Neural cell (in vitro differentiated cells): ENCODE data around the gene KCNJ16.

Experiments used
- CTCF ChIP-seq: fragments of 450-650 bp; IDR thresholded peaks from 2 replicates; pipeline ENCODE4 v1.5.1; 2014; ENCODE audit warnings: antibody characterized with exemption, mild to moderate bottlenecking, moderate library complexity; ENCODE audit not compliant: poor library complexity, severe bottlenecking
- EP300 ChIP-seq: fragments of 450-650 bp; conservative IDR thresholded peaks from 2 replicates; pipeline ENCODE4 v1.6.1; 2014; ENCODE audit warnings: antibody characterized with exemption, mild to moderate bottlenecking, moderate library complexity; ENCODE audit not compliant: poor library complexity, severe bottlenecking
- POLR2AphosphoS5 ChIP-seq: IDR thresholded peaks from 2 replicates; pipeline ENCODE4 v1.6.1; 2012
- TAF1 ChIP-seq: IDR thresholded peaks from 2 replicates; pipeline ENCODE4 v1.6.1; 2012; ENCODE audit warnings: low read depth

GRCh38 chr17:70115126-70115525 is 40.1 kb downstream of the KCNJ16 start:
- no peak for TF ChIP-seq TAF1
- TF ChIP-seq CTCF, result no peak
- TF ChIP-seq EP300, result no peak
- no peak for TF ChIP-seq POLR2AphosphoS5
